ENCODE measurements around the gene CCDC150.

- no peak for TF ChIP-seq CTCF (IDR thresholded peaks at IDR 0.05)
- TF ChIP-seq POLR2A (IDR thresholded peaks at IDR 0.05) = no peak
Measured at GRCh38 chr2:196725218-196725617, 85.7 kb downstream of the CCDC150 start.
